ENCODE data around the gene SPIRE1.
"Not testable (repeated sequence)": the region's sequence is repeated elsewhere in the genome, so short reads cannot be mapped to it uniquely, and the experiment has no call there.

DNA sequence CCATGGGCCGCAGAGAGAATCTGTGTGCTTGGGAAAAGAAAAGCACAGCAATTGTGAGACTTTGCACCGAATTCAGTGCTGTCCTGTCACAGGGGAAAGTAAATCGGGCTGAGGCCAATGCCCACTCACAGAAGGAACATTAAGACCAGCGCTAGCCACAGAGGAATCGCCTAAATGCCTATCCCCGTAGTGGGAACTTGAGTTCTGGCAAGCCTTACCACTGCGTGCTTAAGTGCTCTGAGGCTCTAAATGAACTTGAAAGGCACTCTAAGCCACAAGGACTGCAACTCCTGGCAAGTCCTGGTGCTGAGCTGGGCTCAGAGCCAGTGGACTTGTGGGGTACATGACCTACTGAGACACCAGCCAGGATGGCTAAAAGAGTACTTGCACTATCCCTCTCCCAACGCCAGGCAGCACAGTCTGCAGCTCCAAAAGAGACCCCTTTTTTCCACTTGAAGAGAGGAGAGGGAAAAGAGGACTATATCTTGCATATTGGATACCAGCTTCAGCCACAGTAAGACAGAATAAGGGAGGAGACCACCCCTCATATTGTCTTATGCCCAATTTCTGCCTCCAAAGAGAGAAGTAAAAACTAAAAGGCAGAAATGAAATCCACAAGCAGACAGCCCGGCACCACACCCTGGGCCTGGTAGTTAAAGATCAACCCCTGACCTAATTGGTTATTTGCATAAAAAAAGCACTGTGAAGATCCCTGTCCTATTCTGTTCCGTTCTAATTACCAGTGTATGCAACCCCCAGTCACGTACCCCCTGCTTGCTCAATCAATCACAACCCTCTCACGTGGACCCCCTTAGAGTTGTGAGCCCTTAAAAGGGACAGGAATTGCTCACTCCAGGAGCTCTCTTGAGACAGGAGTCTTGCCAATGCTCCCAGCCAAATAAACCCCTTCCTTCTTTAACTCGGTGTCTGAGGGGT is 105.7 kb downstream of the SPIRE1 start:
- TF ChIP-seq, protein P1, sequence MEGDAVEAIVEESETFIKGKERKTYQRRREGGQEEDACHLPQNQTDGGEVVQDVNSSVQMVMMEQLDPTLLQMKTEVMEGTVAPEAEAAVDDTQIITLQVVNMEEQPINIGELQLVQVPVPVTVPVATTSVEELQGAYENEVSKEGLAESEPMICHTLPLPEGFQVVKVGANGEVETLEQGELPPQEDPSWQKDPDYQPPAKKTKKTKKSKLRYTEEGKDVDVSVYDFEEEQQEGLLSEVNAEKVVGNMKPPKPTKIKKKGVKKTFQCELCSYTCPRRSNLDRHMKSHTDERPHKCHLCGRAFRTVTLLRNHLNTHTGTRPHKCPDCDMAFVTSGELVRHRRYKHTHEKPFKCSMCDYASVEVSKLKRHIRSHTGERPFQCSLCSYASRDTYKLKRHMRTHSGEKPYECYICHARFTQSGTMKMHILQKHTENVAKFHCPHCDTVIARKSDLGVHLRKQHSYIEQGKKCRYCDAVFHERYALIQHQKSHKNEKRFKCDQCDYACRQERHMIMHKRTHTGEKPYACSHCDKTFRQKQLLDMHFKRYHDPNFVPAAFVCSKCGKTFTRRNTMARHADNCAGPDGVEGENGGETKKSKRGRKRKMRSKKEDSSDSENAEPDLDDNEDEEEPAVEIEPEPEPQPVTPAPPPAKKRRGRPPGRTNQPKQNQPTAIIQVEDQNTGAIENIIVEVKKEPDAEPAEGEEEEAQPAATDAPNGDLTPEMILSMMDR (IDR thresholded peaks at IDR 0.05) = not testable (repeated sequence)
- TF ChIP-seq POLR2A, EP300, POLR2AphosphoS5 (IDR thresholded peaks at IDR 0.05): not testable (repeated sequence)

Data from stomach (tissue), 4 donors.